Measurements from ENCODE around the gene PCDHGC3. TPM values are rescaled to one million over a fixed set of nuclear protein-coding genes. Genes with fewer than 3 reads are reported as not detected.
A peak's percentile ranks its signal among the peaks of the same experiment; 100 is the strongest.

Gene PCDHGC3
- total and polyA plus RNA-seq, 2 of the 8 experiments (the other 6 are each of a cell fraction or from before 2014, with no cell fraction given): 4.7 to 18.6 TPM

DNA sequence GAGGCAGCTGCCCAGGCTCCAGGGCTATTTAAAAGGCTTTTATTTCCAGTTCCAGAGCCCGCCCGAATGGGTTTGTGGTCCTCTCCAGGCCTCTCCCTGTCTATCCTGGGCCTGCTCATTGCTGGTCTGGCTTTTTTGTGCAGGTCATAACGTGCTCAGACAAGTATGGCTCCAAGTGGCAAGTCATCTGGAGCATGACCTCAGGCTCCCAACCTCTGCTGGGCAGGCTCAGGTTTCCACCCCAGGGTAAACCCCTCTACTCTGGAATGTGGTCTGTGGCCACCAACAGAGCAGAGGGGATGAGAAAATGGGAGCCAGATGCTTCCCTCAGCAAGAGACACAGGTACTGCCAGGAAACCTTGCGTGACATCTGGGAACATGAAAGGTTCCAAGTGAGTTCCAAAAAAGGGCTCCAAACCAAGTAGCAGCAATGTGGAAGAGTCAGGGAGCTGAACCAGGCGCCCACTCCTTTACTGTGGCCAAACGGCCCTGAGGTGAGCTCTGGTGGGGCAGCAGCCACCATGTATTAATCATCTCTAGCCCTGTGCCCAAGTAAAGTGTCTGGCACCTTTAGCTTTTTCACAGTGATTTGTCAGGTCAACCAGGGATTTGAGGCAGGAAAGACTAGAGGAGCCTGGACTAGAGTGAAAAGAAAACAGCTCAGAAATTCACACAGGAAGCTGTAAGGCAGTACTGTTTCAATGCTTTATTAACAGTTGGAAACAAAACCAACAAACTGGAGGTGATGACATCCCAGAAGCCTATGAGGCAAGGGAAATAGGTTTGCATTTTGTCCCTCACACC, 38.8 kb downstream of the PCDHGC3 start:
- WGBS, 2 experiments (ENCODE audit: extremely low coverage in 1 of 2, insufficient coverage in 1 of 2, insufficient read length in 1 of 2, insufficient replicate concordance in 2 of 2, low coverage in 1 of 2, low lambda C conversion rate in 2 of 2, missing lambda C conversion rate in 1 of 2): 37% methylated on average over 6 of the region's 6 CpGs; no CpG with 5 or more reads in 1 of the 2 experiments
- H3K27ac ChIP-seq (ENCODE audit: low read depth, low read length): peak overlapping the region; percentile 84
- peak; percentile 85 for FAIRE-seq
- TF ChIP-seq HDAC2 (IDR thresholded peaks at IDR 0.05; ENCODE audit: borderline replicate concordance in 1 of 2, low read depth in 2 of 2, low read length in 2 of 2) (0 out of 4 replicates have a peak, but pooled peaks of 1 of the 2 experiments have one; percentile 22), NANOG (IDR thresholded peaks at IDR 0.05; ENCODE audit: insufficient read depth, low read depth, low read length, poor library complexity, severe bottlenecking) (no peak), RXRA (IDR thresholded peaks at IDR 0.05; ENCODE audit: insufficient read depth, low read depth, low read length) (no peak), RAD21 (IDR thresholded peaks at IDR 0.05 in 1 of 2, conservative IDR thresholded peaks at IDR 0.05 in 1 of 2; ENCODE audit: low read depth in 2 of 2, low read length in 2 of 2) (peak in 1 of 2 experiments; percentile 16; a peak in 2 of 4 replicates), RFX5 (IDR thresholded peaks at IDR 0.05; ENCODE audit: borderline replicate concordance, low read depth, low read length) (no peak), TEAD4 (IDR thresholded peaks at IDR 0.05; ENCODE audit: low read depth, low read length) (peak; percentile 87), CHD1 (IDR thresholded peaks at IDR 0.05; ENCODE audit: low read depth, low read length) (no peak), SP1 (IDR thresholded peaks at IDR 0.05; ENCODE audit: low read depth, low read length) (peak; percentile 40; the same call in 1 of the 2 replicates), HDAC6 (IDR thresholded peaks at IDR 0.05; ENCODE audit: low read depth, low read length) (no peak), KDM4A (IDR thresholded peaks at IDR 0.05; ENCODE audit: low read depth, low read length, severe bottlenecking) (no peak)

More for the DNA sequence above, 38.8 kb downstream of the PCDHGC3 start:
- Histone ChIP-seq H4K5ac (ENCODE audit: insufficient read length, low read depth, low read length) (peak overlapping the region; percentile 24), H3K56ac (replicated peaks; ENCODE audit: insufficient read length, low read depth, low read length) (no peak overlapping the region), H4K91ac (replicated peaks; ENCODE audit: insufficient read length, low read length) (no peak overlapping the region), H3K79me1 (ENCODE audit: low read depth, low read length) (no peaks in the 10 kb centered on the region), H3K18ac (ENCODE audit: extremely low read depth, low read length) (peak overlapping the region; percentile 93), H3K23me2 (ENCODE audit: low read depth, low read length) (peaks cover 15% of the 10 kb centered on the region), H3K14ac (ENCODE audit: insufficient read length) (no peak overlapping the region), H3K9ac (replicated peaks in 1 of 4; ENCODE audit: extremely low read depth in 1 of 4, low read depth in 3 of 4, low read length in 3 of 4) (peak overlapping the region in 2 of 4 experiments; percentile 20 to 57; a peak in 4 of 7 replicates), H2BK5ac (ENCODE audit: low read depth, low read length) (peak overlapping the region; percentile 76), H4K8ac (ENCODE audit: extremely low read depth, insufficient read depth, low read length) (no peak overlapping the region), H2BK12ac (ENCODE audit: low read depth, low read length) (peak overlapping the region; percentile 62; the same call in 1 of the 2 replicates), H3K4me1 (replicated peaks in 1 of 4; ENCODE audit: control insufficient read depth in 3 of 4, insufficient read depth in 4 of 4, low read length in 3 of 4) (peaks cover 3 to 23% (median 9%) of the 10 kb centered on the region in 4 experiments), H3K4ac (replicated peaks; ENCODE audit: insufficient read length, low read depth, low read length) (no peak overlapping the region), H2BK120ac (replicated peaks; ENCODE audit: low read depth, low read length) (no peak overlapping the region), H3K4me2 (ENCODE audit: insufficient read depth in 1 of 2, low read depth in 2 of 2, low read length in 2 of 2) (peak overlapping the region; percentile 98 to 100), H3K9me3 (ENCODE audit: insufficient read depth in 2 of 2, low read depth in 1 of 2, low read length in 1 of 2) (no peaks in the 10 kb centered on the region), H4K20me1 (replicated peaks in 1 of 2; ENCODE audit: control insufficient read depth in 1 of 2, insufficient read depth in 2 of 2, low read length in 2 of 2) (no peaks in the 10 kb centered on the region), H3K79me2 (ENCODE audit: control insufficient read depth in 1 of 2, insufficient read depth in 2 of 2, low read length in 2 of 2) (no peaks in the 10 kb centered on the region), H2AFZ (ENCODE audit: low read length) (no peak overlapping the region), H2AK5ac (ENCODE audit: low read depth, low read length) (no peak overlapping the region), H3K27me3 (replicated peaks in 1 of 4; ENCODE audit: control insufficient read depth in 3 of 4, extremely low read depth in 1 of 4, insufficient read depth in 3 of 4, low read length in 3 of 4) (no peaks in the 10 kb centered on the region), H2BK15ac (ENCODE audit: low read length) (no peak overlapping the region), H2BK20ac (ENCODE audit: low read length) (0 out of 2 replicates have a peak overlapping the region, but pooled peaks have one; percentile 21), H3K4me3 (ENCODE audit: extremely low read depth in 1 of 4, insufficient read depth in 2 of 4, low read depth in 3 of 4, low read length in 4 of 4) (peak overlapping the region; percentile 61 to 83 (median 76); a peak in 7 of 8 replicates), H3K23ac (ENCODE audit: insufficient read length) (no peak overlapping the region), H3K36me3 (ENCODE audit: control insufficient read depth in 2 of 4, insufficient read depth in 4 of 4, low read length in 3 of 4) (peaks cover 2 to 17% (median 14%) of the 10 kb centered on the region in 4 experiments; a peak in 6 of 8 replicates)
- ChIA-PET CTCF (ENCODE audit: partially characterized antibody) (interaction anchor here (0.5 to 50.9 kb wide), 42 partner anchors 8 to 548 kb away, joined by 3 to 1236 read pairs (median 6); partner anchors contain the start of genes PCDHAC2, PCDHB10, PCDHB11 and PCDHB14), POLR2A (ENCODE audit: partially characterized antibody) (interaction anchor here (0.6 to 5.1 kb wide), 17 partner anchors 9 to 164 kb away, joined by 3 to 33 read pairs (median 4); partner anchors contain the start of genes DIAPH1, PCDHGA10, PCDHGA11 and PCDHGA5)
- peak in 1 of 2 experiments; percentile 61 for DNase-seq (ENCODE audit: low read depth in 1 of 2, low spot score in 2 of 2)
